ENCODE data around the gene GRAMD4.

DNA sequence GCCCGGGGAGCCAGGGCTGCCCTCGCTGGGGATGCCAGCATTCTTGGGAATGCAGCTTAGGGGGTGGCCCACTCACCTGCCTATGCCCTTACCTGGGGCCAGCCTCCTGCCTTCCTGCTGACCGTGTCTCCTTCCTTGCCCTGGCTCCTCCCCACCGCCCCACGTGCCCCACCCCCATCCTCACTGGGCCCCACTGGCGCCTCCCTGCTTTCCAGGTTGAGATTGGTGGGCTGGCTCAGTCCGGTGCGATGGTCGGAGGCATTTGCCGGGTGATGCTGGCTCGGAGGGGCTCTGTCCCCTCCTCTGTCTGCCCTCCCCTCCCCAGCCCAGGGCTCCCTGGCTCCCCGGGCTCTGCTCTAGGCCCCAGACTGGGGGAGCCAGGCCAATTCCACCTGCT is 34.1 kb upstream of the GRAMD4 start:
- TF ChIP-seq, protein P1, sequence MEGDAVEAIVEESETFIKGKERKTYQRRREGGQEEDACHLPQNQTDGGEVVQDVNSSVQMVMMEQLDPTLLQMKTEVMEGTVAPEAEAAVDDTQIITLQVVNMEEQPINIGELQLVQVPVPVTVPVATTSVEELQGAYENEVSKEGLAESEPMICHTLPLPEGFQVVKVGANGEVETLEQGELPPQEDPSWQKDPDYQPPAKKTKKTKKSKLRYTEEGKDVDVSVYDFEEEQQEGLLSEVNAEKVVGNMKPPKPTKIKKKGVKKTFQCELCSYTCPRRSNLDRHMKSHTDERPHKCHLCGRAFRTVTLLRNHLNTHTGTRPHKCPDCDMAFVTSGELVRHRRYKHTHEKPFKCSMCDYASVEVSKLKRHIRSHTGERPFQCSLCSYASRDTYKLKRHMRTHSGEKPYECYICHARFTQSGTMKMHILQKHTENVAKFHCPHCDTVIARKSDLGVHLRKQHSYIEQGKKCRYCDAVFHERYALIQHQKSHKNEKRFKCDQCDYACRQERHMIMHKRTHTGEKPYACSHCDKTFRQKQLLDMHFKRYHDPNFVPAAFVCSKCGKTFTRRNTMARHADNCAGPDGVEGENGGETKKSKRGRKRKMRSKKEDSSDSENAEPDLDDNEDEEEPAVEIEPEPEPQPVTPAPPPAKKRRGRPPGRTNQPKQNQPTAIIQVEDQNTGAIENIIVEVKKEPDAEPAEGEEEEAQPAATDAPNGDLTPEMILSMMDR (IDR thresholded peaks at IDR 0.05; ENCODE audit: low read length), result no peak
- TF ChIP-seq EZH2phosphoT487 (IDR thresholded peaks at IDR 0.05; ENCODE audit: low read length), result no peak
- TF ChIP-seq EZH2 (optimal IDR thresholded peaks at IDR 0.05; ENCODE audit: low read depth, low read length), result no peak

All from MM.1S (cell line).